ENCODE results near the gene CFAP58.

Gene CFAP58

DNA sequence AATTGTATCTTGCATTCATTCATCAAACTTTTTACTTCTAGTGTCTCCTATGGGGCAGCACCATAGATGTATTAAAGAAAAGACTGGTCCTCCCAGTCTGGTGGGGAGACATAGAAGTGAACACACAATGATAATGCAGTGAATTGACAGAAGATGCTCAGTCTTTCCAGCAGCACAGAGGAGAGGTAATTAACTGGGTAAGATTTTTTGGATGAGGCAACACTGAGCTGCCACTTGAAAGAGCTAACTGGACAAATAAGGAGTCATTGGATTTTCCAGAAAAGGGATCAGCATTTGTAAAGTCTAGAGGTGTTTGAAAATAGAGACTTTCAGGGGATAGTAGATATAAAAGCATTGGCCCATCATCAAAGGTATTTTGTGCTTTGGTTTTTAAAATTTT is 8.1 kb upstream of the CFAP58 start:
- TF ChIP-seq, protein P1, sequence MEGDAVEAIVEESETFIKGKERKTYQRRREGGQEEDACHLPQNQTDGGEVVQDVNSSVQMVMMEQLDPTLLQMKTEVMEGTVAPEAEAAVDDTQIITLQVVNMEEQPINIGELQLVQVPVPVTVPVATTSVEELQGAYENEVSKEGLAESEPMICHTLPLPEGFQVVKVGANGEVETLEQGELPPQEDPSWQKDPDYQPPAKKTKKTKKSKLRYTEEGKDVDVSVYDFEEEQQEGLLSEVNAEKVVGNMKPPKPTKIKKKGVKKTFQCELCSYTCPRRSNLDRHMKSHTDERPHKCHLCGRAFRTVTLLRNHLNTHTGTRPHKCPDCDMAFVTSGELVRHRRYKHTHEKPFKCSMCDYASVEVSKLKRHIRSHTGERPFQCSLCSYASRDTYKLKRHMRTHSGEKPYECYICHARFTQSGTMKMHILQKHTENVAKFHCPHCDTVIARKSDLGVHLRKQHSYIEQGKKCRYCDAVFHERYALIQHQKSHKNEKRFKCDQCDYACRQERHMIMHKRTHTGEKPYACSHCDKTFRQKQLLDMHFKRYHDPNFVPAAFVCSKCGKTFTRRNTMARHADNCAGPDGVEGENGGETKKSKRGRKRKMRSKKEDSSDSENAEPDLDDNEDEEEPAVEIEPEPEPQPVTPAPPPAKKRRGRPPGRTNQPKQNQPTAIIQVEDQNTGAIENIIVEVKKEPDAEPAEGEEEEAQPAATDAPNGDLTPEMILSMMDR (IDR thresholded peaks at IDR 0.05; ENCODE audit: low read depth, low read length), result no peak
- no peak for DNase-seq (ENCODE audit: extremely low read depth, low read depth)

DNA sequence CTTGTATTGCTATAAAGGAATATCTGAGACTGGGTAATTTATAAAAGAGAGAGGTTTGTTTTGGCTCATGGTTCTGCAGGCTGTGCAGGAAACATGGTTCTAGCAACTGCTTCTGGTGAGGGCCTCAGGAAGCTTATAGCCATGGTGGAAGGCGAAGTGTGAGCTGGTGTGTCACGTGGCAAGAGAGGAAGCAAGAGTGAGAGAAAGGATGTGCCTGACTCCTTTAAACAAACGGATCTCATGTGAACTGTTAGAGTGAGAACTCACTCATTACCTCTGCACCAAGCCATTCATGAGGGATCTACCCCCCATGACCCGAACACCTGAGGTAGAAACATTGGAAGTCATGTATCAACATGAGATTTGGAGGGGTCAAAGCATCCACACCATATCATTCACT is 7.7 kb upstream of the CFAP58 start:
- TF ChIP-seq, protein P1 (IDR thresholded peaks at IDR 0.05; ENCODE audit: low read depth, low read length), result no peak
- no peak for DNase-seq (ENCODE audit: extremely low read depth, low read depth)

DNA sequence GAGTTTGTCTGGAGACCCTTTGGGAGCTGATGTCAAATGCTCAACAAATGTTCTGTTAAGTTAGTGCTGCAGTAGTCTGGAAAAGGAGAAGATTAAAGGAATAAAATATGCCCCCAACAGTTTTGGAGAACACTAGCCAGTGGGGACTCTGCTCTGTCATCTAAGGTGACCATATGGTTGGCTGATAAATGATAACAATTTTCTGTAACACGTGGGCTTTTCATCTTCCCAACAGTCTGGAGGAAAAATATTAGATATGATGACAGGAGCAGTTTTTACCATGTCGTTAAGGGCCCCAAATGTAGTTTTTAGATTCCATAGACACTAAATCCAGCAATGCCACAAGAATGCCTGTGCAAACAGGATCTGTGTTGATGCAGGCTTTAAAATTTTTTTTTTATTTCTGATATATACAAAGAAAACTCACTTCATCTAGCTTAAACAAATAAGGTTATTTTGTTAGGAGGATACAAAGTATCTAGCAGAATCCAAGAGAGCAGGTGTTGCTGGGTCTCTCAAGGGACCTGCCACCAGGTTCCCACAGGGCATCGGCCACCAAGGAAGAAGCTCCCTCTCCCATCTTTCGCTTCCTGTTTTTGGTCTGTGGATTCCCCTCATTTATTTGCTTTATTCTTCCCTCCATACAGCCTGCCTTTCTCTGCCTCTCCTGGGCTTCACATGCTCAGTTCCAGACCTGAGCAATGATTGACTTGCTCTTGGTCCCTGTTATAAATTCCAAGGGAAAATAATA is 6.2 kb upstream of the CFAP58 start:
- TF ChIP-seq, protein P1 (IDR thresholded peaks at IDR 0.05; ENCODE audit: low read depth, low read length), result no peak
- no peak for DNase-seq (ENCODE audit: extremely low read depth, low read depth)

DNA sequence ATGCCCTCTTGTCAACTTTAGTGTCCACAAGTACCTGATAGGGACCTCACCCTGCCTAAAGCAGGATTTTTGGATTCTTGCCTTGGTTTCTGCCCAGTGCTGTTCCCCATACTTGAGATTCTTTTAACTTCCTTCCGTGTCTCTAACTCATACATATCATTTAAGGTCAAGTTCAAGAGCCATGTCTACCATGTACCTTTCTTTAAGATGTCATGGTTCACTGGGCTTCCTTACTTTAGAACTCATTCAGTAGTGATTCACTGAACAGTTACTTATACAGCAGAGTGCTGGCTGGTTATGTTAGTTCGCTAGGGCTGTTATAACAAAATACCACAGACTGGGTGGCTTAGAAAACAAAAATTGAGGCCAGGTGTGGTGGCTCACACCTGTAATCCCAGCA is 5.0 kb upstream of the CFAP58 start:
- DNase-seq (ENCODE audit: extremely low read depth, low read depth), result no peak
- TF ChIP-seq, protein P1 (IDR thresholded peaks at IDR 0.05; ENCODE audit: low read depth, low read length), result no peak

DNA sequence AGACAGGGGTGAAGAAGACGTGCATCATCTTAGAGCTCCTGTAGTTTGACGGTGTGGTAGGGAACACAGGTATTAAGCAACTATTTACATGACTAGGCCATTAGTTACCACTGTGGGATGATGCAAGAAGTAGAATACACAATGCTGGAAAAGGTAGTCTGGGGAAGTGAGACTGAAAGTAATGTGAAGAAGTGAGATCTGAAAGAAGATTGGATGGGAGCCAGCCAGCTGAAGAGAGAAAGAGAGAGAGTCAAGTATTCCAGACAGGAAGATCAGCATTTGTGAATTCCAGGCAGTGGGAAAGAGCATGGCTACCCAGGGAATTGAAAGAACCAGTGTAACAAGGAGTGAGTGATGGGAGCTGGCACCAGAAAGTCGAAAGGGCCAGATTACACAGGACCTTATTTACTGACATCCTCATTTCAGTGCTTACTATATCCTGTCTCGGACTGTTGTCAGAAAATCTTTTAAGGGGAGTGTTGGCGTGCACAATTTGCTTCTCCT is 4.0 kb upstream of the CFAP58 start:
- TF ChIP-seq, protein P1 (IDR thresholded peaks at IDR 0.05; ENCODE audit: low read depth, low read length), result no peak
- DNase-seq (ENCODE audit: extremely low read depth, low read depth), result no peak

DNA sequence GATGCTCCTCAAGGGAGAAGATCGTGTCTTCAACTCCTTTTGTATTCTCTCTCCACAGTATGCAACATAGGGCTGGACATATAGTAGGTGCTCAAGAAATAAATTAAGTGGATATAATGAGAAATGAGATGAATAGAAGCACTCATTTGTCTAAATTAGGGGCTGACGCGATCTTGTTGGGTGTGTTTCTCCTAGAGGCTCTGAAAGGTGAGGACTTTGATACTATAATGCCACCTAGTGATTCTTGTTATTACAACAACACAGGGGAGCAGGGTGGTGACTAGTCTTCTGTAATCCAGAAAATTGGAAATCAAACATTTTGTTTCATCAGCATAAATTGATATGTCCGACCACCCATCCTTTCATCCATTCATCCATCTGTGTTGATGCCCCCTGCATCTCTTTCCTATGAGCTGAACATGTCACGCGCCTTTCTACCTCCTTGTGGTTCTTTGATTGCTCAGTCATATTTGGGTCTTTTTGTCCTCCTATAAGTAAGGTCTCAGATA is 3.5 kb upstream of the CFAP58 start:
- no peak for DNase-seq (ENCODE audit: extremely low read depth, low read depth)
- TF ChIP-seq, protein P1 (IDR thresholded peaks at IDR 0.05; ENCODE audit: low read depth, low read length), result peak; percentile 64

DNA sequence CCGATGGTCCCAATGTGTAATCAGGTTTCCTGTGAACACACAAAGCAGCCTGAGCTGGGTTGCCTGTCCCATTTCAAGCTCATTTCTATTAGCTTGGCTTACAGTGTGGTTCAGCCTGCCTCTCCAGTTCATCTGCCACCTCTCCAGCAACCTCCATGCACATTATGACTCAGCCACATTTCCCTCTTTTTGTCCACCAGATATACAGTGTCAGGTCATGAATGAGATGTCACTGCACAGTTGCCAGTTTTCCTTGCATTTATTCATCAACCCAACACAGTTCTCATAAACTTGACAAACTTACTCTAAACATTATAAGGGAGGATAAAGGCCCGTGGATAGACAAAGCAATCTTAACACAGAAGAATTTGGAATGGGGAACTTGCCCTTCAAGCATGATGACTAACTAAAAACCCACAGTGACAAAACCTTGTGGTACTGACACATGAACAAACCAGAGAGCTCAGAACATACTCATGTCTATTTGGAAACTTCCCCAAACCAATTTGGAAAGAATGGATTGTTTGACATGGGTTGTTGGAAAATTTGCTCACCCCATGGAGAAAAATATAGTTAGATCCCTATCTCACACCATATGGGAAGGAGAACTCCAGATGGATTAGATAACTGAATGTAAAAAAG is 2.5 kb upstream of the CFAP58 start:
- DNase-seq (ENCODE audit: extremely low read depth, low read depth), result no peak
- TF ChIP-seq, protein P1 (IDR thresholded peaks at IDR 0.05; ENCODE audit: low read depth, low read length), result no peak

Data from AG09319 (cell line).